H9 (cell line): Measurements from ENCODE around the gene P2RX5. TPM values are rescaled to one million over a fixed set of nuclear protein-coding genes. Genes with fewer than 3 reads are reported as not detected.
A peak's percentile ranks its signal among the peaks of the same experiment; 100 is the strongest.

Experiments used
- DNase-seq: peaks from one replicate; pipeline ENCODE4 v3.0.0-alpha.2; 2017
- H2AFZ ChIP-seq: one replicate; pipeline ENCODE4 v1.6.1; 2013; ENCODE audit warnings: mild to moderate bottlenecking, low read length, control low read depth, moderate library complexity
- H2AK5ac ChIP-seq: 2 replicates; pipeline ENCODE4 v1.6.1; 2013; ENCODE audit warnings: low read length, control low read depth, mixed read lengths; ENCODE audit not compliant: insufficient read length
- H2BK120ac ChIP-seq: one replicate; pipeline ENCODE4 v1.6.1; 2013; ENCODE audit warnings: low read depth, mild to moderate bottlenecking, low read length, control low read depth, inconsistent platforms; ENCODE audit not compliant: poor library complexity, severe bottlenecking
- H2BK12ac ChIP-seq: 2 replicates; pipeline ENCODE4 v1.6.1; 2013; ENCODE audit warnings: low read length, control low read depth, mixed read lengths, low read depth; ENCODE audit not compliant: insufficient read length
- H2BK15ac ChIP-seq: 2 replicates; pipeline ENCODE4 v1.6.1; 2013; ENCODE audit warnings: low read depth, low read length, control low read depth
- H2BK20ac ChIP-seq: one replicate; pipeline ENCODE4 v1.6.1; 2013; ENCODE audit warnings: low read depth, mild to moderate bottlenecking, low read length, control low read depth, inconsistent platforms; ENCODE audit not compliant: poor library complexity, severe bottlenecking
- H2BK5ac ChIP-seq: 2 replicates; pipeline ENCODE4 v1.6.1; 2013; ENCODE audit warnings: low read length, control low read depth, mixed read lengths; ENCODE audit not compliant: insufficient read length
- H3K14ac ChIP-seq: 2 replicates; pipeline ENCODE4 v1.6.1; 2013; ENCODE audit warnings: low read length, control low read depth; ENCODE audit not compliant: insufficient read depth
- H3K18ac ChIP-seq: 2 replicates; pipeline ENCODE4 v1.6.1; 2013; ENCODE audit warnings: low read depth, mild to moderate bottlenecking, mixed read lengths, low read length, control low read depth; ENCODE audit not compliant: insufficient read length
- H3K23ac ChIP-seq: 2 replicates; pipeline ENCODE4 v1.6.1; 2013; ENCODE audit warnings: low read length, control low read depth, mixed read lengths, low read depth; ENCODE audit not compliant: insufficient read length
- H3K23me2 ChIP-seq: 2 replicates; pipeline ENCODE4 v1.6.1; 2013; ENCODE audit warnings: low read depth, mild to moderate bottlenecking, mixed read lengths, low read length, control low read depth; ENCODE audit not compliant: insufficient read length, poor library complexity, severe bottlenecking
- H3K27ac ChIP-seq: 2 replicates; pipeline ENCODE4 v1.5.1; 2013; ENCODE audit warnings: low read length, control low read depth, mixed read lengths, low read depth; ENCODE audit not compliant: insufficient read length
- H3K27me3 ChIP-seq: 2 replicates; pipeline ENCODE4 v1.6.1; 2013; ENCODE audit warnings: low read length, control low read depth, inconsistent platforms; ENCODE audit not compliant: insufficient read depth
- H3K4ac ChIP-seq: 2 replicates; pipeline ENCODE4 v1.6.1; 2013; ENCODE audit warnings: low read depth, mild to moderate bottlenecking, control low read depth, inconsistent platforms, low read length, moderate library complexity
- H3K4me1 ChIP-seq: 2 replicates; pipeline ENCODE4 v1.6.1; 2013; ENCODE audit warnings: low read length, control low read depth, inconsistent platforms; ENCODE audit not compliant: insufficient read depth
- H3K4me2 ChIP-seq: 2 replicates; pipeline ENCODE4 v1.6.1; 2013; ENCODE audit warnings: low read length, control low read depth, mixed read lengths; ENCODE audit not compliant: insufficient read length, insufficient read depth
- H3K56ac ChIP-seq: 2 replicates; pipeline ENCODE4 v1.6.1; 2013; ENCODE audit warnings: low read depth, mild to moderate bottlenecking, mixed read lengths, low read length, control low read depth; ENCODE audit not compliant: insufficient read length
- H3K79me1 ChIP-seq: 2 replicates; pipeline ENCODE4 v1.6.1; 2013; ENCODE audit warnings: low read depth, mild to moderate bottlenecking, moderate library complexity, low read length, control low read depth, inconsistent platforms; ENCODE audit not compliant: insufficient read depth, poor library complexity, severe bottlenecking
- H3K79me2 ChIP-seq: 2 replicates; pipeline ENCODE4 v1.6.1; 2013; ENCODE audit warnings: low read length, control low read depth, inconsistent platforms; ENCODE audit not compliant: insufficient read depth
- H3K9ac ChIP-seq: 2 replicates; pipeline ENCODE4 v1.6.1; 2013; ENCODE audit warnings: low read length, control low read depth, mixed read lengths; ENCODE audit not compliant: insufficient read length; ENCODE audit errors: extremely low read depth
- H3K9me3 ChIP-seq: one replicate; pipeline ENCODE4 v1.6.1; 2013; ENCODE audit warnings: low read depth, low read length, inconsistent platforms; ENCODE audit not compliant: control insufficient read depth
- H3T11ph ChIP-seq: one replicate; pipeline ENCODE4 v1.6.1; 2013; ENCODE audit warnings: mild to moderate bottlenecking, low read length, control low read depth, inconsistent platforms
- H4K20me1 ChIP-seq: one replicate; pipeline ENCODE4 v1.6.1; 2013; ENCODE audit not compliant: control insufficient read depth, insufficient read length, insufficient read depth
- H4K5ac ChIP-seq: 2 replicates; pipeline ENCODE4 v1.6.1; 2013; ENCODE audit warnings: low read depth, mild to moderate bottlenecking, mixed read lengths, low read length, control low read depth; ENCODE audit not compliant: insufficient read length
- H4K8ac ChIP-seq: replicated peaks from 2 replicates; pipeline ENCODE4 v1.6.1; 2013; ENCODE audit warnings: low read length, control low read depth, mixed read lengths, low read depth; ENCODE audit not compliant: insufficient read length
- H4K91ac ChIP-seq: 2 replicates; pipeline ENCODE4 v1.6.1; 2013; ENCODE audit warnings: low read depth, mild to moderate bottlenecking, moderate library complexity, mixed read lengths, low read length, control low read depth; ENCODE audit not compliant: insufficient read length
- H3K27ac Mint-ChIP-seq, 3 experiments: 2 replicates in 2 of 3; 3 replicates in 1 of 3; pipeline ENCODE4 v1.8.0; 2020 to 2021; ENCODE audit warnings: mixed read lengths in 3 of 3, mild to moderate bottlenecking in 1 of 3, moderate library complexity in 1 of 3
- H3K27me3 Mint-ChIP-seq: 2 replicates; pipeline ENCODE4 v1.8.0; 2021; ENCODE audit warnings: low read depth, mild to moderate bottlenecking, moderate library complexity, mixed read lengths
- H3K36me3 Mint-ChIP-seq, 3 experiments: 2 replicates in 2 of 3; 3 replicates in 1 of 3; pipeline ENCODE4 v1.8.0; 2020 to 2021; ENCODE audit warnings: low read depth in 3 of 3, mixed read lengths in 3 of 3; ENCODE audit not compliant: insufficient read depth in 1 of 3
- H3K4me1 Mint-ChIP-seq, 2 experiments: 2 replicates each; pipeline ENCODE4 v1.8.0; 2020; ENCODE audit warnings: mixed read lengths in 2 of 2
- H3K4me3 Mint-ChIP-seq, 2 experiments: 2 replicates in 1 of 2; 3 replicates in 1 of 2; pipeline ENCODE4 v1.8.0; 2020 to 2021; ENCODE audit warnings: mild to moderate bottlenecking in 2 of 2, mixed read lengths in 2 of 2, moderate library complexity in 1 of 2
- H3K9me3 Mint-ChIP-seq, 2 experiments: 2 replicates in 1 of 2; 3 replicates in 1 of 2; pipeline ENCODE4 v1.8.0; 2020; ENCODE audit warnings: mild to moderate bottlenecking in 2 of 2, mixed read lengths in 2 of 2, moderate library complexity in 1 of 2
- CTCF ChIP-seq: fragments of 200-600 bp; sonication (generic); conservative IDR thresholded peaks from 3 replicates; pipeline ENCODE4 v1.8.0; 2021; ENCODE audit warnings: antibody characterized with exemption, mild to moderate bottlenecking
- WGBS: extraction: QIAGEN DNeasy Blood & Tissue Kit; methylation state at CpG from one replicate; pipeline ENCODE4 v1.1.7; 2013; ENCODE audit warnings: missing lambda C conversion rate, low lambda C conversion rate, mixed read lengths; ENCODE audit not compliant: insufficient read length; ENCODE audit errors: extremely low coverage; 5-methylcytosine and 5-hydroxymethylcytosine counted together
- total RNA-seq: library from RNA; stranded (reverse); gene quantifications from 2 replicates; pipeline ENCODE4 v1.2.1, GENCODE V29; 2021

Gene P2RX5
- total RNA-seq, 1 experiment from 2014 or later = 4.7 TPM

- Mint-ChIP-seq H3K4me1 (peaks cover 11 to 19% of the 10 kb centered on the region in 2 experiments), H3K4me3 (no peak overlapping the region), H3K27ac (peak overlapping the region in 2 of 3 experiments; percentile 45 to 53; a peak in 1 of 7 replicates), H3K27me3 (no peaks in the 10 kb centered on the region), H3K36me3 (no peaks in the 10 kb centered on the region; a peak in 1 of 7 replicates), H3K9me3 (no peaks in the 10 kb centered on the region)
- no peak overlapping the region for H2BK5ac ChIP-seq
- WGBS = no CpG with 5 or more reads among the region's 11 CpGs
- no peaks in the 10 kb centered on the region for H3K4me1 ChIP-seq
- no peak overlapping the region for H2BK20ac ChIP-seq
- no peak overlapping the region for H3K4ac ChIP-seq
- H2BK120ac ChIP-seq = no peak overlapping the region
- no peaks in the 10 kb centered on the region for H3K9me3 ChIP-seq
- no peak overlapping the region for H4K91ac ChIP-seq
- no peak overlapping the region for H2AK5ac ChIP-seq
- no peaks in the 10 kb centered on the region for H4K20me1 ChIP-seq
- DNase-seq = no peak
- H3K4me2 ChIP-seq = no peak overlapping the region
- H3K27ac ChIP-seq = no peak overlapping the region
- no peak overlapping the region for H2BK12ac ChIP-seq
- no peaks in the 10 kb centered on the region for H3K23me2 ChIP-seq
- no peak overlapping the region for H3T11ph ChIP-seq
- H4K5ac ChIP-seq = no peak overlapping the region
- no peak overlapping the region for H3K14ac ChIP-seq
- H3K9ac ChIP-seq = no peak overlapping the region
- TF ChIP-seq CTCF = no peak
- H3K79me1 ChIP-seq = no peaks in the 10 kb centered on the region
- H3K79me2 ChIP-seq = no peaks in the 10 kb centered on the region
- H3K18ac ChIP-seq = no peak overlapping the region
- H4K8ac ChIP-seq = no peak overlapping the region
- no peaks in the 10 kb centered on the region for H3K27me3 ChIP-seq
- H3K23ac ChIP-seq = no peak overlapping the region
- H2BK15ac ChIP-seq = no peak overlapping the region
- H3K56ac ChIP-seq = no peak overlapping the region
- no peak overlapping the region for H2AFZ ChIP-seq
These were observed 20.1 kb downstream of the P2RX5 start for GRCh38 chr17:3675886-3676285.
